Skin epidermis (tissue), 12 donors: ENCODE results near the gene WNT11.

Experiments used
- H3K27ac ChIP-seq, 21 experiments: fragments of 200-600 bp; sonication (generic) in 11 of 21; one replicate each; pipeline ENCODE4 v1.5.0; 2020; ENCODE audit warnings: mild to moderate bottlenecking in 3 of 21, inconsistent platforms in 2 of 21, moderate library complexity in 2 of 21
- H3K4me3 ChIP-seq, 7 experiments: fragments of 200-600 bp; sonication (generic) in 2 of 7; one replicate each; pipeline ENCODE4 v1.5.0; 2020; ENCODE audit warnings: inconsistent platforms in 2 of 7, mild to moderate bottlenecking in 2 of 7, moderate library complexity in 1 of 7

WNT11 gene

DNA sequence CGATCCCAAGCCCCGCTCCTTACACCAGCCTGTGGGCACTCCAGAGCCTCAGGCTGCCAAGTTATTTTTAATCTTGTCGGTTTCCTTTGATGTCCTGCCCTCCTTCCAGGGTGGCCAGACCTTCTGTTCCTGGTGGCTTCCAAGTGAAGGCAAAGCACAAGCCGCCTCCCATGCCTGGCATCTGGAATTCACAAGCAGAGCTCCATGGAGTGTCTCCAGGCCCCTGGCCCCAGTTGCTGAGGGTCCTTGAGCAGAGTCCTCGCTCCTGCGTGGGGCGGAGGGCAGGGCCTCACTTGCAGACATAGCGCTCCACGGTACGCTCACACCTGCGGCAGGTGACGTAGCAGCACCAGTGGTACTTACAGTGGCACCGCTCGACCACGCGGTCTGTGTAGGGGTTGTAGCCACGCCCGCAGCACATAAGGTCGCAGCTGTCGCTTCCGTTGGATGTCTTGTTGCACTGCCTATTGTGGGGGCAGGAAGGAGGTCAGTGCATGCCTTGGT lies 19.5 kb downstream of the WNT11 start:
- H3K4me3 ChIP-seq, result no peak overlapping the region
- peak overlapping the region in 3 of 21 experiments; percentile 19 to 60 (median 58) for H3K27ac ChIP-seq

DNA sequence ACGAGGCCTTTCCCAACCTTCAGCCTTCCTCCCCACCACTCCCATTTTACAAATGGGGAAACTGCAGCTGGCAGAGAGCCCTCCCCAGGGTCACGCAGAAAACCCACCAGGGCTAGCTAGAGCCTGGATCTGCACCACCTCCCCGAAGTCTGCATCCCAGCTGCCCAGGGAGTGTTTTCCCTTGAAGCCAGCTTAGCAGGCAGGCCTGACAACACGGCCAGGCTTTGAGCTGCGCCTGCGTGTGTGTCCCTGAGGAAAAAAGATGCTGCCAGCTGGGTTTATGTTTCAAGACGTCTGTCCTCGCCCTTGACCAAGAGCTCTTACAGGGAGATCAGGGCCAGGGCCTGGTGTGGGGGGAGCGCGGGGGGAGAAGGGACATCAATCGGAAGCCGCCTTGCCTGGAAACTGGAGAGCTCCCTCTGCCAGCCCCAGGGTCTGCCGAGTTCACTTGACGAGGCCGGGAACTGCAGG lies 20.3 kb downstream of the WNT11 start:
- Histone ChIP-seq H3K4me3 (no peak overlapping the region), H3K27ac (peak overlapping the region in 6 of 21 experiments; percentile 7 to 60 (median 26))

DNA sequence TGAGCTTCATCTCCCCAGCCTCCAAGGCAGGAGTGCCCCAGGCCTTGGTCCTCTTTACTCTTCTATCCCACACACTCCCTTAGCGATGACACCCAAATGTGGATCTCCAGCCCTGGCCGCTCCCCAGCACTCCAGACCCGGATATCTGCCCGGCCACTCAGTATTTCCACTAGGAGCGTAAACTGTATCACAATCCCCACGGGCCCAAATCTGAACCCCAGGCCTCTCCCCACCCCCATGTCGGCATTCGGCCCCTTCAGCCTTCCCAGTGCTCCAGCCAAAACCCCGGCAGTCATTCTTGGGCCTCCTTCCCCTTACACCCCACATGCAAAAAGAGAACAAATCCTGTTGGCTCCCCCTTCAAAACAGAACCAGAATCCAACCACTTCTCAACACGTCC lies 20.8 kb downstream of the WNT11 start:
- no peak overlapping the region for H3K4me3 ChIP-seq
- peak overlapping the region in 8 of 21 experiments; percentile 11 to 43 (median 17) for H3K27ac ChIP-seq

DNA sequence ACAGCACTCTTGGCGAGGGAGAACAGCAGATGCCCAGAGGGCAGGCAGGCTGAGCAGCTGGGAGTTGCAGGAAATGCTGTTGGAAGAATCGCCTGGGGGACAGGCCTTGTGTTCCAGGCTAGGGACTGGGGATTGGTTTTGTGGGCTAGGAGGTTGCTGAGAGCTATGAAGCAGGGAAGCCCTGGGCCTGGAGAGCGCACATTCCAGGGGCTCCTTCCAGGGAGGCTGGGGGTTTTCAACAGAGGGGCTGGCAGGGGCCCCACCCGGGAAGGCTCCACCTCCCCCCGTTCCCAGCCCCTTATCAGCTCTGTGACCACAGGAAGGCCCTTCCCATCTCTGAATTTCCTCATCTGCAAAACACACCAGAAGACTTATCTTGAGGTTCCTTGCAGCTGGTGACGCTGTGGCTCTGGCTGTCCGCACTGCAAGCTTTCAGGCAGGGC lies 21.7 kb downstream of the WNT11 start:
- Histone ChIP-seq H3K27ac (peak overlapping the region in 1 of 21 experiments; percentile 17), H3K4me3 (no peak overlapping the region)

DNA sequence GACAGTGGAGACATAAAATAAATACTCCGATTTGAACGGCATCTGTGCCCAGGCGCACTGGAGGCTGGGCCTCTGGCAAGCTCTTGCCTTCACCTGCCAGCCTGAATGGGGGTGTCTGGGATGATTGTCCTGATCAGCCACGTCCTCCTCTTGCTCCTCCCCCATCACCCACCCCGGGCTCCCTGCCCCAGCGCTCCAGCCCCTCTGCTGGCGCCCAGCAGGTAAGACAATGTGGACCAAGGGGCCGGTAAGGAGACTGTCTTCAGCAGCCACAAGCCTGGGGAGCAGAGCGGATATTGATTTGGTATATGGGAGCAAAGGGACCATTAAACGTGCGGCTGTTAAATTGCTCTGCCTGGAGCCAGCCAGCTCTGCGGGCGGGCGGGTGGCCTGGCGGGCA lies 24.9 kb downstream of the WNT11 start:
- Histone ChIP-seq H3K27ac (no peak overlapping the region), H3K4me3 (no peak overlapping the region)

DNA sequence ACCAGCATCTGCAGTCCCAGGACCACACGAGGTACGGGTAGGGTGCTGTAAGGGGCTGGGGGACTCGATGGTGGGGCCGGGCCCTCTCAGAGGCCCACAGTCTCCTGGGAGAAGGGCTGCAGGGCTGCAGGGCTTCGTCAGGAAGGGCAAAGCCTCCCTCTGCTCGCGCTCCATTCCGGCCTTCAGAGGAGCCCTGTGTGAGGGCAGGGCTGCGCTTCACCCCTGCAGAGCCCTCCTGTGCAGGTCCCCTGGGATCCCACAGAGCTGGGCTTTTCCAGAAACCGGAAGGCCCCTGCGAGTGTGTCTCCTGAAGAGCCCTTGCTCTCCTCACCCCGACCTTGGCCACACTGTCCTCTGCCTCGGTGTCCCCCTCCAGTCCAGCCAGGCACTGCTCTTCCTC lies 27.2 kb downstream of the WNT11 start:
- no peak overlapping the region for H3K4me3 ChIP-seq

DNA sequence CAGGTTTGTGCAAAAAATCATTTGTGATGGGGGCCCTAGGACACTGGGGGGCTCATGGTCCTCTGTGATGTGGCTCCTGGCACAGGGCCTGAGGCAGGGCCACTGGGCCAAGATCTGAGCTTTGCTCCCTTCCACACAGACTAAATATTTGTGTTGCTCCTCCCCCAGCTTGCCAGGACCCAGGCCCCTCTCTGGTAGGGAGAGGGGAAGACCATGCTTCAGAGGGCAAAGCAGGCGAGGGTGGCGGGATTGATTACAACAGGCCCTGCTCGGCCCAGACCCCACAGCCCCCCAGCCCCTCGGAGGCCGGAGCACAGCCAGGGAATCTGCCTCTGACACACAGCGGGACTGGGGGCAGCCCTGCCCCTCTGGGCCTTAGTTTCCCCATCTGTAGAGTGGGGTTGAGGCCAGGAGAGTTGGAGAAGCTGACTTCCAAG lies 29.0 kb downstream of the WNT11 start:
- Histone ChIP-seq H3K27ac (no peak overlapping the region), H3K4me3 (no peak overlapping the region)

More for the DNA sequence above, 27.2 kb downstream of the WNT11 start:
- no peak overlapping the region for H3K27ac ChIP-seq

DNA sequence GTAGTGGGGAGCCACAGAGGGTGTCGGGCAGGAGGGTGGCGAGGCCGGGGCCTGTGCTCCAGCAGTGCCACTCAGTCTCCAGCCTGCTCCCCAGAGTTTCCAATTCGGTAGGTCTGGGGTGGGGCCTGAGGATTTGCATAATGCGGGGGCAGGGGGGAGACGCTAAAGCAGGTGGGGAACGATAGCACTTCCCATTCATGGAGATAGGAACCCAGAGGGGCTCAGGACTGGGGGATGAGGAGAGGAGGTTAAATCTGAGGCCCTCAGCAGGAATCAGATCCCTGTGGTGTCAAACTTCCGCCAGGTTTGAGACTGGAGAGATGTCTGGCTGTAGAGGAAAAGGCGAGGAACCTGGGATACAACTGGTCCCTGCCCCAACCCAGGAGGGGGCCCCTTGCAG lies 29.8 kb downstream of the WNT11 start:
- no peak overlapping the region for H3K4me3 ChIP-seq

DNA sequence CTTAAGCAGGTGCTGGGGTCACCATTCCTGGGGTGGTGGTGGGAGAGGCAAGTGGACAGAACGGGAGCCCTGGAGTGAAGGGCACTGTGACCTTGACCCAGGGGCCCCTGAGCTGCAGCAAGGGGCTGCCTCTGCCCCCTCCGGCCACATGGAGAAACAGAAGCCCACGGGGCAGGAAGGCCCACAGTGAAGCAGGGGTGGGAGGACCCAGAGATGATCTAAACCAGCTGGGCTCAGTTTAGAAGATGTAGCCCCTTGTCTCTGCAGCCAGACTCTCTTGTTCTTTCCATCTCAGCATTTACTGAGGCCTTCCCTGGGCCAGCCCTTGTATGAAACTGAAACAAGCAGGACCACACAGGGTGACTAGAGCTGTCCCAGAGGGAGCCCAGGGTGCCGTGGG lies 30.5 kb downstream of the WNT11 start:
- no peak overlapping the region for H3K4me3 ChIP-seq
- H3K27ac ChIP-seq, result no peak overlapping the region

More for the DNA sequence above, 29.8 kb downstream of the WNT11 start:
- H3K27ac ChIP-seq, result no peak overlapping the region

DNA sequence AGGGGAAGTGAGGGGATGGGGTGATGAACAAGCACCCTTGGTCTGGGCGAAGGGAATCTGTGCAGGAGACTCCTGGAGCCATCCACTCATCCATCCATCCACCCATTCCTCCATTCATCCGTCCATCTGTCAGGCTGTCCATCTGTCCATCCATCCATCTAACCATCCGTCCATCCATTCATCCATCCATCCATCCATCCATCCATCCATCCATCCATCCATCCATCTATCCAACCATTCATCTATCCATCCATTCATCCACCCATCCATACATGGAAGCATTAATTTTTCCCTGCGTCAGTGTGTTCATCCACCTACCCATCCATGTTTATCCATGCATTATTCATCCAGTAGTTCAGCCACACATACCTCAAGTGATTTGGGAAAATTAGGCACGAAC lies 32.0 kb downstream of the WNT11 start:
- Histone ChIP-seq H3K4me3 (no peak overlapping the region), H3K27ac (no peak overlapping the region)

DNA sequence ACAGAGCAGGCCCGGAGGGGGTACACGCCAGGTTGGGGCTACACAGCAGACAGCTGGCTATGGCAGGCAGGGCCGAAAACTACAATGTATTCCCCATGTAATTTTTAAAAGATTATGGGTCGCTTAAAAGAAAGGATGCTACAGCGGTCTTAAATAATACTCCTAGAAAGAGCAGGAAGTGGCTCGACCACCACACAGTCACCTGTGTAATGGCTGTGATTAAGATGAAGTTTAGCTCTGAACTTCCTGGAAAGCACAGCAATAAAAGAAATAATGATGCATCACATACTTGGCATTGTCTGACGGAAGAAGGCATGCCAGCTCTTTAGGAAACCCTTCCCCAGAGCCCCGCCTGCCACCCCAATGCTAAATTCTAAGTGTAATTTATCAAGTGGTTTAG lies 32.6 kb downstream of the WNT11 start:
- Histone ChIP-seq H3K27ac (no peak overlapping the region), H3K4me3 (no peak overlapping the region)

DNA sequence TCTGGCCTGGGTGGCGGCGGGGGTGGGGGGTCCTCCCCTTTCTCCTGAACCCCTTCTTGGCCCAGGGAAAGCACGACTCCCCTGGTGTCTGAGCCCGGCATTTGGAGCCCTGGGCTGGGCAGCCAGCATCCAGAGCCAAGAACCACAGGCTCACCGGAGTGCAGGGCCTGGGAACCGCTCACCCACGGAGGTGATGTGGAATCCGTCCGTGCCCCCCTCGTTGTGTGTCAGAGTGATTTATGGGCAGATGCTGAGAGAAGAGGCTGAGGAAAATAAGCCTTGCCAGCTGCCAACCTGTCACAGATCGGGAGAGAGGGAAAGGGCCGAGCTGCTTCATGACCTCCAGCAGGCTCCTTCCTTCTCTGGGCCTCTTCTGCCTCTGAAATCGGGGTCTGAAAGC lies 33.7 kb downstream of the WNT11 start:
- Histone ChIP-seq H3K4me3 (no peak overlapping the region), H3K27ac (no peak overlapping the region)

DNA sequence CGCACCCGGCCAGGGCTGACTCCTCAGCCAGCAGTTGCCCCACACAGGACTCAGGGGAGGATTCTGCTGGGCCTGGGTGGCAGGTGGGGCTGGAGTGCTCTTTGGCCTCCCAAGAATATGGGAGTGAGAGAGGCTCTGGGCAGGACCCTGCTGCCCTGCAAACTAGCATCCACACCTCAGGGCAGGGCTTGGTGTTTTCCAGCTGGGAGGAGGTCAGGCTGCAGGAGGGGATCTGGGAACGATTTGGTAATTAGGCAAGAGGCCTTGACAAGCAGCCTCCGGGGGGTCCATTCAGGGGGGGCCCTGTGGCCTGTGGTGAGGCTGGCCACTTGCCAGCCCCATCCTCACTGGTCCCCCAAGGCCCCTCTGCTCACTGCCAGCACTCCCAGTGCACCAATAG lies 35.8 kb downstream of the WNT11 start:
- H3K4me3 ChIP-seq, result no peak overlapping the region
- H3K27ac ChIP-seq, result no peak overlapping the region

DNA sequence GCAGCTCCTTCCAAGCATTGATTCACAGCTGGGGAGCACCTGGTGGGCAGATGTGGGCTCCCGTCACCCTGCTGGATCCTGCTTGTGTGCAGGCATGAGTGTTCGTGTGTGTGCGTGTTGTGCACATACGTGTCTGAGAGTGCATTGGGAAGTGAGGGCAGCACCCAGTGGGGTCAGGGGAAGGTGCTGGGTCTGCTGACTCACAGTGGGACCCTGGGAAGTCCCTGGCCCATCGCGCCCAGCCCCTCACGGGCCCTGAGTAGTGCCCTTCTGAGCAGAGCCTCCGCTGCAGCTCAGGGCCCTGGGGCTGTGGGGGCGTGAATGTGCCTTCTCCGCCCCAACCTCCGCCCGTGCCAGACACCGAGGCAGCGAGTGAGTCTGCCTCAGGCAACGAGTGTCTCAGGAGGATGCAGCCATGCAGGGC lies 36.8 kb downstream of the WNT11 start:
- Histone ChIP-seq H3K4me3 (no peak overlapping the region), H3K27ac (no peak overlapping the region)

DNA sequence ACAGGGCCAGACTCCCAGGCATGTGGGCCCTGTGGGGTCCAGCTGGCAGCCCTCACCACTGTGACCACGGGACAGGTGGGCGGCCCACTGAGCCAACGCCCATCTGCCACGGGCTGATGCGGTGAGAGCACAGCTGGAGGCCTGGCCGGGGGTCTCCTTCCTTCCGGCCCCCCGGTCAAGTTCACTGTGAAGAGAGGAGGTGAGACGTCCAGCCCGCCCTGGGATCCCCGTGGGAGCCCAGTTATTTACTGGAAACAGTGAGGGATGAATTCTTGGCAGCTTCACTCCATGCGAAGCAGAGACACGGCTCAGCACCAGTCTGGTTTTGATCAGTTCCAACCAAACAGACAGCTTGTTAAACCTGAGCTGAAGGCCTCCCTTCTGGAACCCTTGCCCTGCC lies 38.7 kb downstream of the WNT11 start:
- no peak overlapping the region for H3K4me3 ChIP-seq
- H3K27ac ChIP-seq, result no peak overlapping the region

DNA sequence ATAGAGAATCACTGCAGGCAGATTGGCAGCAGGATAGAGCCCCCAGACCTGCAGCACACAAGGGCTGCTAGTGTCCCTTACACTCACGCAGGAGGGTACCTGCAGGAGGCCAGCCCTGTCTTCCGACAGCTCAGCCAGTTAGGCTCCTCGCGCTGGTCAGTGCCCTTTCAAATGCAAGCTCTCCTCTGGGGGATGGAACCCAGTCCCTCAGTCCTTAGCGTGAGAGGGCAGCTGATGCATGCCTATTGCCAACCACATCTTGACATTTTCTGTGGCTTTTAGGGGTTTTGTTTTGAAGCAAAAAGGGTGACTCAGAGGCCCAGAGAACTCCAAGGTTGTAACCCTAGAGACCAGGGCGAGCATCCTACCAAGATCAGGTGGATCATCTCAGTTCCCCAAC lies 40.0 kb downstream of the WNT11 start:
- Histone ChIP-seq H3K4me3 (no peak overlapping the region), H3K27ac (no peak overlapping the region)

DNA sequence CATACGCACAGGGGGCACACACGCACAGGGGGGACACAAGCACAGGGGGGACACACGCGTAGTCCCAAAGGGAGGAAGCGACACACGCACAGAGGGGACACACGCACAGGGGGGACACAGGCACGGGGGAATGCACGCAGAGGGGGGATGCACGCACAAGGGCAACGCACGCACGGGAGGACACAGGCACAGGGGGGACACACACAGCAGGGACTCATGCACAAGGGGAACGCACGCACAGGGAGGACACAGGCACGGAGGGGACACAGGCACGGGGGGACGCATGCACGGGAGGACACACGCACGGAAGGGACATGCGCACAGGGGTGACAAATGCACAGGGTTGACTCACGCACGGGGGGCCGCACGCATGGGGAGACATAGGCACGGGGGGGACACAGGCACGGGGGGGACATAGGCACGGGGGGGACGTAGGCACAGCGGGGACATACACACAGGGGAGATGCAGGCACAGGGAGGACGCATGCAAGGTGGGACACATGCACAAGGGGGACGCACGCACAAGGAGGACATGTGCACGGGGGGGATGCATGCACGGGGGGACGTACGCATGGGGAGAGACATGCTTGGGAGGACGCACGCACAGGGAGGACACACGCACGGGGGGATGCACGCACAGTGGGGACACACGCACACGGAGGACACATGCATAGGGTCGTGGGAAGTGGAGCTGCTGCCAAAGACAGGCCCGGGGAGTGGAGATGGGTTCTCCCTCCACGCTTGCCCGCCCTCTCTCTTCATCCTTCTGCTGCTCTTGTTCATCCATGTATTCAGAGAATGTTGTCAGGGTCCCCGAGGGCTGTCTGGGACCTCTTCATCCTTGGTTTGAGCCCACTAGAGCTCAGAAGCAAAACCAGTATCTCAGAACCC lies 41.2 kb downstream of the WNT11 start:
- Histone ChIP-seq H3K4me3 (no peak overlapping the region), H3K27ac (no peak overlapping the region)

DNA sequence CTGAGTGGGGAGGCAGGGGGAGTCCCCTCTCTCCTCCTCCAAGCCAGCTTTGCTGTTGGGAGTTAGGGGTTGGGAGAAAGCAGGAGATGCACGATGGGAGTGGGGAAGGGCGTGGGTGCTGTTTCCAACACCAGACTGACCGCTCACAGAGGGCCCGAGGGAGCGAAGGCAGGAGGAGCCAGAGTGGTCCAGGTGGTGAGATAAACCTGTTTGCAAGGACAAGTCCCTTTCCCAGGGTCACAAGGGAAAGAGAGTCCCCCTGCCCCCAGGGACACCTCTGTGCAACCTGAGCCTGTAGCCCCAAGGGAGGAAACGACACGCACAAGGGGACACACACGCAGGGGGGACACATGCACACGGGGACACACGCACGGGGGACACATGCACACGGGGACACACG lies 42.2 kb downstream of the WNT11 start:
- Histone ChIP-seq H3K27ac (no peak overlapping the region), H3K4me3 (no peak overlapping the region)

DNA sequence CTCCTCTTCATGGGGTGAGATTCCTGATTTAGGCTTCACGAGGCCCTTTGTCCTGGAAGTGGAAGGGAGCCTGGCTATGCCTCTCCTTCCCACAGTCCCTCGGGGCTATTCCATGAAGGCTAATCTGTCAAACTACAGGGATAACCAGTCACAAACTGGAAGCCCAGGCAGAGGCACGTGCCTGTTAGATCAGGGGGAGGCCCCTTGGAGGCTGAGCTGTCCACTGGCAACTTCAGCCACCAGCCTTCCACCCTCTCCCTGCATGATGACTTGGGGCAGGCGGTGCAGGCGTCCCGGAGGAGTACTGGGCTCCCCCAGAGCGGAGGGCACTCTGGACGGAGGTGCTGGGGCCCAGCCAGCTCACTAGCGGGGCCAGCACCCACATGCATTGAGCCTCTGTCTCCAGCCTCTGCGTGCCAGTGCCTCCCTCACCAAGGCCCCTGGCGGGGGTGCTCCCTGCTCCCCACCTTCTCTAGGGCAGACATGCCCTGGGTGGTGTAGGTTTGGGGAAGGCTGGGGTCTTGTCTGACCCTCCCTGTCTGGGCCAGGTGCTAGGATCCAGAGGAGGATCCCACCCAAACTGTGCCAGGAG lies 42.9 kb downstream of the WNT11 start:
- no peak overlapping the region for H3K27ac ChIP-seq

DNA sequence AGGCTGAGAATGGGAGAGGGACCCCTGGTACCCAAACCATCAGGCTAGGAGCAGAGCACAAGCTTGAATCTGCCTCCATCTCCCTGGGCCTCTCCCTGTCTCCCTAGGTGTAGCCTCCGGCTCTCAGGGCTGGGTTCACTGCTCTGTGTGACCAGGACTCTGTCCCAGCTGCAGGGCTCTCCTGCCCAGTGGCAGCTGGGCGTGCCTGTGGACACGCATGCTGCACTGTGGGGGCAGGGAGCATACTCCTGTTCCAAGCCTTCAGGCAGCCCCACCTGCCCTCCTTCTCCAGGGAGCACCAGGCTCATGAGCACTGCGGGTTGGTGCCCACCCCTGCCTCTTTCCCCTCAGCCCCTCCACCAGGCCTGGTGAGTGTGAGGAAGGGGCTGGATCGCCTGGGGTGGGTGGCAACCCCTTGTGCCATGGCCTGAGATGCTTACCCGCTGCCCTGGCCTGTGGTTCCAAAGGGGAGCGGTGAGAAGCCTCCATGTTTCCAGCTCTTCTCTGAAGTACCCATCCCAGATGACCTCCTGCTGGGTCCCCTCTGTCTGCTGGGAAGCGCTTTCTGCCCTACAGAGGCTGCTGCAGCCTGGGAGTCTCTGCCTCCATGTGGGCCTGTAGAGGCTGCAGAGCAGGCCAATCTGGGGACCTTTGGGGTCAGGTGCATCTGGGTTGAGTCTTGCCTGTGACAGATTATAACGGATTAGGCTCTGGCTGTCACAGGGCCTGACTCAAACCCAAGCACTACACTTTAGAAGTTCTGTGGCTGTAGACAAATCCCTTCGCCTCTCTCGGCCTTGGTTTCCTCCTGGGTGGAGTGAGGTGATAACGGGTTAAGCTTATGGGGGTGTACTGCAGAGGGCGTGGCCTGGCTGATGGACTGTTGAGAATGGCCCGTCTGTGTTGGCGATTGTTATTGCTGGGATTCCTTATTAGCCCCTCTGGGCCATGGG lies 43.7 kb downstream of the WNT11 start:
- Histone ChIP-seq H3K4me3 (no peak overlapping the region), H3K27ac (no peak overlapping the region)

More for the DNA sequence above, 42.9 kb downstream of the WNT11 start:
- no peak overlapping the region for H3K4me3 ChIP-seq
